GM19452 (cell line): Measurements from ENCODE around the gene CCDC83.
"Not testable (repeated sequence)": the region's sequence is repeated elsewhere in the genome, so short reads cannot be mapped to it uniquely, and the experiment has no call there.

Experiments
- ATAC-seq: cut with Tn5 transposase; IDR thresholded peaks from one replicate; pipeline ENCODE4 v1.9.1; 2021; ENCODE audit not compliant: unreplicated experiment

The CCDC83 gene

GRCh38 chr11:85886089-85887056 lies 31.2 kb downstream of the CCDC83 start:
- no peak for ATAC-seq

- no peak for ATAC-seq
These were observed 33.9 kb downstream of the CCDC83 start for GRCh38 chr11:85889108-85889507.

GRCh38 chr11:85889676-85890579 lies 34.7 kb downstream of the CCDC83 start:
- no peak for ATAC-seq

GRCh38 chr11:85893395-85893794 lies 38.2 kb downstream of the CCDC83 start:
- ATAC-seq = no peak

GRCh38 chr11:85896876-85897275 lies 41.7 kb downstream of the CCDC83 start:
- no peak for ATAC-seq

GRCh38 chr11:85898456-85898855 lies 43.3 kb downstream of the CCDC83 start:
- no peak for ATAC-seq

GRCh38 chr11:85902353-85902752 lies 47.2 kb downstream of the CCDC83 start:
- no peak for ATAC-seq

- ATAC-seq = no peak
These were observed 48.2 kb downstream of the CCDC83 start for GRCh38 chr11:85903406-85903805.

- ATAC-seq = no peak
These were observed 48.6 kb downstream of the CCDC83 start for GRCh38 chr11:85903811-85904210.

GRCh38 chr11:85912414-85912813 lies 57.2 kb downstream of the CCDC83 start:
- no peak for ATAC-seq

- no peak for ATAC-seq
These were observed 58.3 kb downstream of the CCDC83 start for GRCh38 chr11:85913513-85913912.

GRCh38 chr11:85914425-85914824 lies 59.2 kb downstream of the CCDC83 start:
- ATAC-seq = no peak

GRCh38 chr11:85918910-85919794 lies 64.0 kb downstream of the CCDC83 start:
- ATAC-seq = no peak

GRCh38 chr11:85922367-85922766 lies 67.2 kb downstream of the CCDC83 start:
- peak; percentile 92 for ATAC-seq

GRCh38 chr11:85923455-85923854 lies 68.3 kb downstream of the CCDC83 start:
- no peak for ATAC-seq

GRCh38 chr11:85926653-85927214 lies 71.6 kb downstream of the CCDC83 start:
- ATAC-seq = not testable (repeated sequence)

- ATAC-seq = no peak
These were observed 75.7 kb downstream of the CCDC83 start for GRCh38 chr11:85930879-85931366.

- no peak for ATAC-seq
These were observed 79.5 kb downstream of the CCDC83 start for GRCh38 chr11:85934596-85935169.

- ATAC-seq = no peak
These were observed 80.6 kb downstream of the CCDC83 start for GRCh38 chr11:85935751-85936150.

GRCh38 chr11:85937835-85938234 lies 82.7 kb downstream of the CCDC83 start:
- ATAC-seq = no peak
